Hepatocyte (in vitro differentiated cells): ENCODE measurements around the gene RAB12.

ENCODE experiments used
- CTCF ChIP-seq: fragments of 200-600 bp; sonication (generic); IDR thresholded peaks from 2 replicates; pipeline ENCODE4 v1.5.1; 2016; ENCODE audit warnings: antibody characterized with exemption, mild to moderate bottlenecking; ENCODE audit not compliant: poor library complexity
- EZH2 ChIP-seq: fragments of 200-600 bp; sonication (generic); IDR thresholded peaks from 2 replicates; pipeline ENCODE4 v1.6.1; 2016; ENCODE audit warnings: antibody characterized with exemption, mild to moderate bottlenecking, borderline replicate concordance

DNA sequence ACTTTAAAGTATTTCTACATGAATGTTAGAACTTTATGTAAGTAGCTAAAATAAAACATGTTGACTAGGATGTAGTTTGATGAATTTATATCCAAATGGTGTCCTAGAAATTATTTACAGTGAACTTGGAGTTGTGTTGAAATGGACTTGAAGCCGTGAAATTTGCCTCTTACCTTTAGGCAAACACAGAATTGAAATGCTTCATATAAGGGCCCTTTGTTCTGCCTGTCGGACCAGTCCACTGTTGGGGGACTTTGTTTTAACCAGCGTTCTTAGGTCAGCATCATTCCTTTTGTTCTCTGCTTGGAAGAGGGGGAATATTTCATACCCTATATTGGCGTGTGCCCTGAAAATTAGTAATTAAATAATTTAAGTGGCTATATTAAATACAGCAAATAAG is 18.3 kb downstream of the RAB12 start:
- TF ChIP-seq EZH2 (no peak), CTCF (no peak)
